ENCODE results near the gene ALOX15. TPM values are rescaled to one million over a fixed set of nuclear protein-coding genes. Genes with fewer than 3 reads are reported as not detected.

ALOX15 gene
- total and polyA plus RNA-seq, 10 donors, result 0.04 to 2.6 (median 0.70) TPM; not detected in 1

DNA sequence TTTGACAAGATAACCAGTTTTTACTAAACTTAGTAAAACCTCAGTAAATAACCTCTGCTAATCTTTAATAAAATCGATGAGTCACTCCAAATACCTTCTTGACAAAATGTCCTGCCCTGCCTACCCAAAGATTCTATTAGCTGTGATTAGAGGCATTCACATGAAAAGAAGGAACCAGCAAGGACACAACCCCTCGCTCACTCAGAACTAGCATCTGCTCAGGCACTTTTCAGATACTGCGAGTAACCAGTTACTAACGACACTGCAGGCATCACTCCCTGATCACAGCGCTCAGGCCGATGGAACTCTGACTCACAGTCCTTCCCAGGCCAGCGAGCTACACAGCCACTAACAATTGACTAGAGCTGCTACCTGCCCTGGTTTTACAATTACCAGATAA, 38.2 kb upstream of the ALOX15 start:
- Histone ChIP-seq H3K27me3 (replicated peaks in 1 of 7) (no peaks in the 10 kb centered on the region), H3K4me3 (no peak overlapping the region), H3K36me3 (peaks cover 3 to 97% (median 77%) of the 10 kb centered on the region in 6 donors), H3K4me1 (peaks cover 0 to under 1% (median 0%) of the 10 kb centered on the region in 6 donors), H3K9me3 (no peaks in the 10 kb centered on the region), H3K27ac (no peak overlapping the region)
- 90 to 97% (median 93%) methylated on average over 7 of the region's 7 CpGs for WGBS, 5 donors
- TF ChIP-seq POLR2AphosphoS5 (IDR thresholded peaks at IDR 0.05) (no peak), POLR2A (IDR thresholded peaks at IDR 0.05) (no peak), CTCF (IDR thresholded peaks at IDR 0.05 in 8 of 11, conservative IDR thresholded peaks at IDR 0.05 in 3 of 11) (no peak)
- intact Hi-C loops (cut with DNase I; ENCODE audit: low total_unique reads), result no loop called here
- no peak for DNase-seq

DNA sequence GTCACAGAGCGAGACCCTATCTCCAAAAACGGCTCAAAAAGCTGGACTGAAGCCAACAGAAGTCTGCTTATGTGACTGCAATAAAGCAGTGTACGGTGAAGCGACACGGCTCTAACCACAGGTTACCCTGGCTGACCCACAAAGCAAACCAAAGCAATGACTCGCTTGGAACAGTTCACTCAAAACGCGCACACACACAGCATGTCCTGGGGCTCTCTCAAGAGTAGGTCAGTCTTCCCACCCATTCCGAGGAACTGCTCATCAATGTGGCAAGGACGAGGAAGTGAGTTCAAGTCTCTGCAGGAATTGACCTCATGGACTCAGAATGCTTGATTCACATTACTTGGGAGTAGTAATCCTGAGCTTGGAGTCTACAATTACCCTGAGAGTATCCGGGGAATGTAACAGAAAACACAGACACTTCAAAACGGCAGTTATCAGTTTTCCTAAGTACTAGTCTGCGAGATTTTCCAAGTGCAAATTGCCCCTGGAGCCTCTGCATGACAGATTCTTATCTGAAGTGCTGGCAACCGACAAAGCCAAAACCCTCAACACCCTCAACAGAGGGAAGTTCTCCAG, 37.1 kb upstream of the ALOX15 start:
- Histone ChIP-seq H3K4me1 (peaks cover 0 to 10% (median 0%) of the 10 kb centered on the region in 6 donors), H3K36me3 (peaks cover 3 to 97% (median 88%) of the 10 kb centered on the region in 6 donors), H3K27ac (no peak overlapping the region), H3K27me3 (replicated peaks in 1 of 7) (no peaks in the 10 kb centered on the region), H3K4me3 (no peak overlapping the region), H3K9me3 (no peaks in the 10 kb centered on the region)
- WGBS, 5 donors, result 48 to 70% (median 49%) methylated on average over 13 to 14 of the region's 14 CpGs
- no peak for DNase-seq
- no peak for TF ChIP-seq POLR2AphosphoS5 (IDR thresholded peaks at IDR 0.05)
- no peak for TF ChIP-seq CTCF (IDR thresholded peaks at IDR 0.05 in 8 of 11, conservative IDR thresholded peaks at IDR 0.05 in 3 of 11)
- TF ChIP-seq POLR2A (IDR thresholded peaks at IDR 0.05), result no peak
- intact Hi-C loops (cut with DNase I; ENCODE audit: low total_unique reads), result no loop called here

DNA sequence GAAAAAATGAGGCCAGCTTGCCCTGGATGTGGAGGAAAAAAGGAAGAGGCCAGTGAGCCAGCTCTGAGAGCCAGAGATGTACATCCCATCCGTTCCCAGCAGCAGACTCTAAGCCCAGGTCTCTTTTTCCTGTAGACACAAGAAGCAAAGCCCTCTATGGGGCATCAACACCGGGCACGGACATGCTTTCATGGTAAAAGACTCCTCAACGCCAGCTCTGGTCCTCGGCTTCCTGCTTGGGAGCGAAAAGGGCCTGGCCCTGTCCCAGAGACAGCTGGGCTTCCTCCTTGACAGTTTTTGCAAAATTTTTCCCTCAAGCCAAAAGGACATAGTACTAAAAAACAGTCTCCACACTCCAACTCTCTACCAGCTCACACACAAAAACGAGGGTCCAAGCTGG, 35.3 kb upstream of the ALOX15 start:
- no peak for DNase-seq
- peaks cover 3 to 100% (median 94%) of the 10 kb centered on the region in 6 donors for H3K36me3 ChIP-seq
- H3K4me1 ChIP-seq, result peaks cover 0 to 12% (median 0%) of the 10 kb centered on the region in 6 donors
- no peaks in the 10 kb centered on the region for H3K27me3 ChIP-seq (replicated peaks in 1 of 7)
- H3K27ac ChIP-seq, result no peak overlapping the region
- TF ChIP-seq POLR2AphosphoS5 (IDR thresholded peaks at IDR 0.05) (no peak), POLR2A (IDR thresholded peaks at IDR 0.05) (no peak), CTCF (IDR thresholded peaks at IDR 0.05 in 8 of 11, conservative IDR thresholded peaks at IDR 0.05 in 3 of 11) (no peak)
- WGBS, 5 donors, result 83 to 97% (median 93%) methylated on average over 7 of the region's 7 CpGs
- H3K9me3 ChIP-seq, result no peaks in the 10 kb centered on the region
- H3K4me3 ChIP-seq, result no peak overlapping the region
- intact Hi-C loops (cut with DNase I; ENCODE audit: low total_unique reads), result no loop called here

- WGBS, 5 donors, result 88 to 99% (median 95%) methylated on average over 10 of the region's 10 CpGs
- H3K4me1 ChIP-seq, result peaks cover 0 to 12% (median 0%) of the 10 kb centered on the region in 6 donors
- no peak for DNase-seq
- H3K27ac ChIP-seq, result no peak overlapping the region
- H3K36me3 ChIP-seq, result peaks cover 3 to 100% (median 91%) of the 10 kb centered on the region in 6 donors
- intact Hi-C loops (cut with DNase I; ENCODE audit: low total_unique reads), result no loop called here
- no peaks in the 10 kb centered on the region for H3K9me3 ChIP-seq
- no peak for TF ChIP-seq POLR2A (IDR thresholded peaks at IDR 0.05)
- TF ChIP-seq POLR2AphosphoS5 (IDR thresholded peaks at IDR 0.05), result no peak
- TF ChIP-seq CTCF (IDR thresholded peaks at IDR 0.05 in 8 of 11, conservative IDR thresholded peaks at IDR 0.05 in 3 of 11), result no peak
- no peaks in the 10 kb centered on the region for H3K27me3 ChIP-seq (replicated peaks in 1 of 7)
- no peak overlapping the region for H3K4me3 ChIP-seq
Measured at GRCh38 chr17:4675791-4676190, 34.3 kb upstream of the ALOX15 start.

Measured in spleen (tissue), 11 donors.